Astrocyte (in vitro differentiated cells and primary cell): ENCODE measurements around the gene KCNC1.

Experiments used
- EZH2 ChIP-seq: IDR thresholded peaks from 2 replicates; pipeline ENCODE4 v1.6.1; 2012; ENCODE audit warnings: mild to moderate bottlenecking, low read length, inconsistent platforms; ENCODE audit not compliant: insufficient read depth
- TF ChIP-seq, protein P1 (sequence below): IDR thresholded peaks from 2 replicates; pipeline ENCODE4 v1.5.1; 2011; ENCODE audit warnings: low read depth, mild to moderate bottlenecking, inconsistent platforms, low read length, moderate library complexity; ENCODE audit not compliant: insufficient read depth

DNA sequence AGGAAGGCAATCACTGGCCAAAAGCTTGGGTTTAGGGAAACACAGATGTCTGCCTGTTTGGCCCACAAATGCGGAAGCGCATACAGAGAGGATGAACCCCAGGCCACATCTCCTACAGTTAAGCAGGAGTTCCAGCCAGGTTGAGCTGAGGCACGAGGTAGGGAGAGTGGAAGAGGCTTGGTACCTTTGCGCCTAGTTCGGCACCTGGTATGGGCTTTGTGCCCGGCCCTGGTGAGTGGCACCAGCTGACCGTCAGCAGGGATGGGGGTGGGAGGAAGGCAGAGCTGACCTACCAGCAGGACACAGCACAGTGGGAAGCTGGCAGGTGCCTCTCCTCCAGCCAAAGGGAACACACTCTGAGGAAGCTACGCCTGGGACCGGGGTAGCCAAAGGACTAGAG is 57.6 kb downstream of the KCNC1 start:
- TF ChIP-seq, protein P1, sequence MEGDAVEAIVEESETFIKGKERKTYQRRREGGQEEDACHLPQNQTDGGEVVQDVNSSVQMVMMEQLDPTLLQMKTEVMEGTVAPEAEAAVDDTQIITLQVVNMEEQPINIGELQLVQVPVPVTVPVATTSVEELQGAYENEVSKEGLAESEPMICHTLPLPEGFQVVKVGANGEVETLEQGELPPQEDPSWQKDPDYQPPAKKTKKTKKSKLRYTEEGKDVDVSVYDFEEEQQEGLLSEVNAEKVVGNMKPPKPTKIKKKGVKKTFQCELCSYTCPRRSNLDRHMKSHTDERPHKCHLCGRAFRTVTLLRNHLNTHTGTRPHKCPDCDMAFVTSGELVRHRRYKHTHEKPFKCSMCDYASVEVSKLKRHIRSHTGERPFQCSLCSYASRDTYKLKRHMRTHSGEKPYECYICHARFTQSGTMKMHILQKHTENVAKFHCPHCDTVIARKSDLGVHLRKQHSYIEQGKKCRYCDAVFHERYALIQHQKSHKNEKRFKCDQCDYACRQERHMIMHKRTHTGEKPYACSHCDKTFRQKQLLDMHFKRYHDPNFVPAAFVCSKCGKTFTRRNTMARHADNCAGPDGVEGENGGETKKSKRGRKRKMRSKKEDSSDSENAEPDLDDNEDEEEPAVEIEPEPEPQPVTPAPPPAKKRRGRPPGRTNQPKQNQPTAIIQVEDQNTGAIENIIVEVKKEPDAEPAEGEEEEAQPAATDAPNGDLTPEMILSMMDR = no peak
- TF ChIP-seq EZH2 = no peak
